GM19328 (cell line): ENCODE results near the gene BIRC7.
A peak's percentile ranks its signal among the peaks of the same experiment; 100 is the strongest.
"Not testable (repeated sequence)": the region's sequence is repeated elsewhere in the genome, so short reads cannot be mapped to it uniquely, and the experiment has no call there.

Experiments
- ATAC-seq: cut with Tn5 transposase; IDR thresholded peaks from one replicate; pipeline ENCODE4 v1.9.1; 2021; ENCODE audit warnings: mild to moderate bottlenecking, moderate library complexity; ENCODE audit not compliant: unreplicated experiment

BIRC7 gene

DNA sequence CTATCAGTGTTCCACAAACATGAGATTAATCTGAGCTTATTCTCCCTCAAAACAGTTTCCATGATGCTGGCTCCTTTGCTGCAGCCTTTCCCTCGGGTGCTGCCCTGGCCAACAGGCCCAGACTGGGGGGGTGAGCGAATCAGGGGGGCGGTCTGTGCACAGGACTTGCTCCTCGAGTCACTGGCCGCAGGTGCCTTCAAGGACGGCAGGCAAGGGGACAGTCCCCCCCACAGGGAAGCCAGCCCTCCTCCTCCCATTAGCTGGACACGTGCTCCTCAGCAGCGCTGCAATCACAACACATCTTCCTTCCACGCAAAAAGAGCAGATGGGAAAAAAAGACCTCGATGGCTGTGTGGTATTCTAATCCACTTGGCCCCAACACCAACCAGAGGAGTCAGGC, 29.8 kb upstream of the BIRC7 start:
- ATAC-seq: no peak

DNA sequence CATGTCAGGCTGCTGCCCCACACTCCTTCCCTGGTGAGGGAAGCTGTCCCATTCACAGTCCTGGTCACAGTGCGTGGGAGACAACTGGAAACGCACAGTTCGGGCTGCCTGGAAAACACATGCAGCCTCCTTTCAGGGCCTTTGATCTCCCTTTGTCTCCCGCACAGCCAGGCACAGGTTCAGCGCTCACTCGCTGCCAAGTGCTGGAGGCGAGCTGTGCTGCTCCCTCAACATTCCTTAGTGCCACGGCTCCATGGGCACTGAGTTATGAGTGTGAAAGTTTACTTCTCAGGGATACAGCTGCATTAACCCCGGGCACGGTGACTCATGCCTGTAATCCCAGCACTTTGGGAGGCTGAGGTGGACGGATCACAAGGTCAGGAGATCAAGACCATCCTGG, 28.8 kb upstream of the BIRC7 start:
- no peak for ATAC-seq

DNA sequence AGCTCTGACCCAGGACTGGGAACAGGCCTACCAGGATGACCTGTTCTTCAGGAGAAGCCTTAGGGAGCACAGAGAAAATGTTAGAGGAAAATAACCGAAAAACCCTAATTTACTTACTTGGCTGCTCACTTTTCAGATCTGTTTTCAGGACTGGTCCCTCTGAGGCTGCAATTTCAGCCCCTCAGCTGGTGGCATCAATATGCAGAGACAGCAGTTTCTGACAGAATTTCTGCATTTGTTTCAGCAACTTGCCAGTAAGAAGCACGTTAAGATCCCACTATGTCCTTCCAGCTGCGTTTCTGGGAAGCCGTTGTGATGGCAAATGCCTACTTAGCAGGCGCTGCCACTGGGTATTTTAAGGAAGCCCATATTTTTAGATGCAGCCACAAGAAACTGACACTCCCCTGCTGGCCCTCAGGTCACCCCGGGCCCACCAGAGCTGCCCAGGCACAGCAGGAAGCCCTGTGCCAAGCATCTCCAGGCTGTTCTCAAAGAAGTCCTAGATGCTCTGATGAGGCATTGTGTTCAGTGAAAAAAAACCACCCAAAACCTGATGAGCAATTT, 27.3 kb upstream of the BIRC7 start:
- no peak for ATAC-seq

DNA sequence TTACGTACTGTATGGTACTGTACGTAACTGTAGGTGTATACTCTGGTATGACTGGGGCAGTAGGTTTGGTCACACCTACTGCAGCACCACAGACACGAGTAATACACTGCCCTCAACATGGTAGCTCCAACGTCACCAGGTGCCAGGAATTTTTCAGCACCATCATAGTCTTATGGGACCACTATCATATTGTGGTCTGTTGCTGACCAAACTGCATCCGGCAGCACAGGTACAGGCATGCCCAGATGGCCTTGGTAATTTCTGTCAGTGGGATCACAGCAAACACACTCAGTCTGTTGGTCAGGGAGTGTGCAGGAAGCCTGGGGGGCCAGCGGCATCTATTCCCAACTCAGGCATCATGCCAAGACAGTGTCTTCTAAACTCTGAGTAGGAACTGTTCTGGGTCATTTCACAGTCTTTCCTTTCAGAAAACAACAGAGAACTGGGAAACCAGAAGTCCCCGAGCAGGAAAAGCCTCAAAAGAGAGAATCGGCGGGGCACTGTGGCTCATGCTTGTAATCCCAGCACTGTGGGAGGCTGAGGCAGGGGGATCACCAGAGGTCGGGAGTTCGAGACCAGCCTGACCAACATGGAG, 25.6 kb upstream of the BIRC7 start:
- no peak for ATAC-seq

DNA sequence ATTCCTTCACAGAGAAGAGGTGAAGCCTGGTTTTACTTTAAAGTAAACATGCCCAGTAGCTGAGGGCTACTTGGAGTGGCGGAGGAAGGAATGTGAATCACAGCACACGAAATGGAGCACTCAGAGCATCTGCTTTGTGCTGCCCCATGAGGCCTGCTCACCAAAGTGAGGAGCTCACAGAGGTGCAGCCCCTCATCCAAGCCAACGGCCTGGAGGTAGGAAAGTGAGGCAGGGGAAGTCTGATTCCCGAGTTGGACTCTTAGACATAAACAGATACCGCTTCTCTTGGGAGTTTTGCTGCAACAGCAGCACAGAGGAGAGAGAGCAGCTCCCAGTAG, 23.3 kb upstream of the BIRC7 start:
- no peak for ATAC-seq

DNA sequence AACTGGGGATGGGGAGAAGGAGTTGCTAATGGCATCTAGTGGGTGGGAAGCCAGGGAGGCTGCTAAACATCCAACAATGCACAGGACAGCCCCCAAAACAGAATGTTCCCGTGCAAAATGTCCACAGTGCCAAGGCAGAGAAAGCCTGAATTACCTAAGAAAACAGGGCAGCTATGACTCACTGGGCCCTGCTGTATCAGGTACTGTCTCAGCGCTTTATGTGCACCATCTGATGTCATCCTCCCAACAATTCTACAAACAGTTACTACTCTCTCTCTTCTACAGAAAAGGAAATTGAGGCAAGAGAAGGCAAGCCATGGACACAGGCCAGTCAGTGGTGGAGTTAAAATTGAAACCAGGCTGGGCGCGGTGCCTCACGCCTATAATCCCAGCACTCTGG, 22.9 kb upstream of the BIRC7 start:
- no peak for ATAC-seq

DNA sequence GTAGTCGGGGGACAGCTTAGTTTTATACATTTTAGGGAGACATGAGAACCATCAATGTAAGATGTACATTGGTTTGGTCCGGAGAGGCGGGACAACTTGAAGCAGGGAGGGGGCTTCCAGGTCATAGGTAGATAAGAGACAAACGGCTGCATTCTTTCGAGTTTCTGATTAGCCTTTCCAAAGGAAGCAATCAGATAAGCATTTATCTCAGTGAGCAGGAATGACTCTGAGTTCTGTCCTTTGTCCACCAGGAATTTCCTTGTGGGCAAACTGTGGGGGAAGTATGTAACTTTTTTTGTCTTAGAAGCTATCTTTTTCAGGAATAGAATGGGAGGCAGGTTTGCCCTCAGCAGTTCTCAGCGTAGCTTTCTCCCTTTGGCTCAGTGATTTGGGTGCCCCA, 21.2 kb upstream of the BIRC7 start:
- no peak for ATAC-seq

DNA sequence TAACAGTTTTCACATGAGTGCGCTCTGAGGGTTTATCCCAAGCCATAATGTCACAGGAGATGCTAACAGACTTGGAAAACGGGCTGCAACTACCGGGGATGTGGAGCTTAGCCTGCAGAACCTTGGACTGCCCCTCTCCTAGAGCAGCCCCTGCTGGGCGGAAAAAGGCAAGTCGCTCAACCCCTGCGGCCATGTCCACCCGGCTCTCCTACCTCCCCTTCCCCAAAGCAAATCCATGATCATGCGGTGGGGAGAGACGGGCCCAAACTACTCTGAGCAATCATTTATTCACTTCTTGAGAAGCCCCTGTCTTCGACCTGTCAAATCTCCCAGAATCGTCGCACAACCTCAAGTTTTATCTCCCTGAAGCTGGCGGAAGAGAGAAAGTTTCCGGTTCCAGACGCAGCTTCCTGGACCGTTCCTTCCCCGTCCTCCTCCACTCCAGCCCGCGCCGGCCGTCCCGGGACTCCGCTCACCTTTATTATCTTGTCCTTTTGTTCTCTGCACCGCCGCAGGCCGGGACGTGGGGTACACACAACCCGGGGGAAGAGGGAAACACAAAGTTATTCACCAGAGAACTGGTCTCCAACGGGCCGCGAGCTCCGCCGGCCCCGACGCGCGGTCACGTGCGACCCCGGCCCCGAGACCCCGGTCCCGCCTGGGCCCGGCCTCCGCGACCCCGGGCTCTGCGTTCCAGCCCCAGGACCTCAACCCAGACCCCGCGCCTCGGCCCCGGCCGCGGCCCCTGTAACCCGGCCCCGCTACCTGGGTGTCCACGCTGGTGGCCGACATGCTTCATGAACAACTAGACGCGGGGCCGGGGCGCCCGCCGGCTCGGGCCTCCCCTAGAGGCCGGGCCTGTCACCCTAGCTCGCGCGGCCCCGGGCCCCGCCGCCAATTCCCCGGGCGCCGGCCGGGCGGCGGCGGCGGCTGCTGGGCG, 20.3 kb upstream of the BIRC7 start:
- ATAC-seq: no peak

DNA sequence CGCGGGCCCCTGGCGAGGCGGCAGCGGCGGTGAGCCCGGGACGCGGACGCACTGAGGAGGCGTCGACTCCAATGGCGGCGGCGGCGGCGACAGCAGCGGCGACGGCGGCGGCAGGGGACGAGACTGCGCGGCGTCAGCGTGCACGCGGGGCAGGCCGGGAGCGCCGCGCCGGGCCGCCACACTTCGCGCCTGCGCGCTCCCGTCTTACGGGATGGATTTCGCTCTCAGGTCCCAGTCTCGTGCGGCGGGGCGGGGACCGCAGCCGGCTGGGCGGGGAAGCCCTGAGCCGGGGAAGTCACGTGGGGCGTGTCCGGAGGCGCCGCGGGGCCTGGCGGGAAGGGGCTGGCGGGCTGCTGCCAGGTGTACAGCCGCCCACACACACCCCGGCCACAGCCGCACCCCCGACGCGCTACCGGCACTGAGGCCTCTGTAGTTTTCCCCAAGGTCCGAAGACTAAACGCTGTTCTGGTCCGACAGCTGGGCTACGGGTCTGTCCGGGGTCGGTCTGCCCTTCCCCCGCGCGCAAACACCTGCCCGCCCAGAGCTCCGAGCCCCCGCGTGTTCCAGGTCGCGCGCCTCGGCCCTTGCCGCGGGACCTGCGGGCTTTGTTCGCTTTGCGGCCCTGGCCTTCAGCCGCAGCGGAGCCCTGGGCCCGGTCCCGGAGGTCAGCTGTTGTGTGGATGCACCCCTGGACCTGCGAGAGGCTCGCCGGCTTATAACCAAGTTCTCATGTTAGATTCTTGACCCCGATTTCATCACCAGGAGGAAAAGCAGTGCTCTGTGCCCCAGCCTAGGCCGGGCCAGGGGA, 19.5 kb upstream of the BIRC7 start, which contains the start of gene YTHDF1:
YTHDF1 (minus strand) TSS at position 91 of the 808 bp plus-strand sequence. CDS start 239 bp downstream, outside the sequence.
- peak; percentile 78 for ATAC-seq

DNA sequence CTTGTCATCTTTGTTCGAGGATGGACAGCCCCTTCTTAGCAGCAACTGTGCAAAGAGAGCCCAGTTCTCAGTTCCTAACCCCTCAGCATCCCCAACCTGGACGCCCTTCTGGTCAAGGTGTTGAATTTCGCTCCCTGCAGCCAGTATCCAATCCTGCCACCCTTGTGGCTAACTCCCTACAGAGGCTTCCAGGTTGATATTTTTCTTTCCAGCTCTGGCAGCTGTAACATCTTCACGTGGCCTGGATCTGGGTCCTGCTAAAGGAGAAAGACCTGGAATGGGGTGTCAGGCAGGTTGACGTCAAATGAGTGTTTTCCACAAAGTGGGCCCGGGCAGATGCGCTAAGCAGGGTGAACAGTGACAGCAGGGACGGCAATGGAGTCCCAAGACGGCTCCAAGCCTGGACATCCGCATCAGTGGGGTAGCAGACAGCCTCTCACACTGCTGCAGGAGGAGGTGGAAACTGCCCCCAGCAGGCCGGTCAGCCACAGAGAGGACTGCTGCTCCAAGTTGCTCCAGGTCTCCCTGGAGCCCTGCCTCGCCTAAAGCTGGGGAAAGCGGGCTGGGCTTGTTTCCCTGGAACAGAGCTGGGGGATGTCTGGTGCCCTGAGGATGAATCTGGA, 18.7 kb upstream of the BIRC7 start:
- no peak for ATAC-seq

DNA sequence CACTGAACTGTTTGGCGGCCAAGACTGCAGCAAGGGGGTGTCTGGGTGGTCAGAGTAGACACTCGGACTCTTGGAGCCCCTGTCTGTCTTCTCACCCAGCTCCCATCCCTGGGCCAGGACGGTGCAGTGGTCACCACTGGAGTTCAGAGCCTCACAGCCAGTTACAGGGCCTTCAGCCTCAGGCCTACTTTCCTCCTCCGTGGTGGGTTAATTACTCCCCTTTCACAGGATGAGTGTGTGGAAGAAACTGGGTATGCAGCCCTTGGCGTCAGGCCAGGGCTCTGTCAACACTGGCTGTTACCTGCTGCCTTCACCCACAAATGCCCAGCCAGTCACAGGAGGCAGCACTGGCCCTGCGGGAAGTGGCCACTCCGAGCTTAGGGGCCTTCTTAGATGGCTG, 18.0 kb upstream of the BIRC7 start:
- no peak for ATAC-seq

DNA sequence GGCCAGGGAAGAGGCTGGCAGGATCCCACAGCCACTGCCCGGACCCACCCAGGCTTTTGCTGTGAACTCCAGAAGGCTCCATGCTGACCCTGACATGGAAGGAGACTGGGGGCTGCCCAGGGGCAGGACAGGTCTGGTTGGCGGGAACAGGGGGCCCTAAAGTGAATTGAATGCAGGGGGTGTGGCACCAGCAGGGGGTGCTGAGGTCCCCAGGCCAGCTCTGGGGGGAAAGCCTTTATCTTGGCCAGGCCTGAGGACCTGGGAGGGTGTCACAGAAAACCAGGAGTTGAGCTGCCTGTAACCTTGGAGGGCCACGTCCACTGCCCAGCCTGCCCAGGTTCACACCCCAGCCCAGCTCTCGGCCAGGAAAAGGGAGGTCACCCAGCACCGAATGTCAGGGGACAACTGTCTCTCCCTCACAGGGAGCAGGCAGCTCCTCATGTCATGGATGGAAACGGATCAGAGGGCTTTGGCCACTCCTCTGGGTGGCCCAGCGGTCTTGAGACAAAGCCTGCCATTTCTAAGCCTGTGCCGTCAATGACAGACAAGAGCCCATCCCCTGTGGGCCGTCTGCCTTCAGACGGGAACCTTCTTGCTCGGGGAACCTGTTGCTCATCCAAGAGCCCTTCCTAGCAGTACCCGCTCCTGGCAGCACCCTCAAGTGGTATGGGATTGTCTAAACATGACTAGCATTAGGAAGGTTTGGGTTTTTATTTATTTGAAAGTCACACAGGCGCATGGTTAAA, 16.8 kb upstream of the BIRC7 start:
- no peak for ATAC-seq

DNA sequence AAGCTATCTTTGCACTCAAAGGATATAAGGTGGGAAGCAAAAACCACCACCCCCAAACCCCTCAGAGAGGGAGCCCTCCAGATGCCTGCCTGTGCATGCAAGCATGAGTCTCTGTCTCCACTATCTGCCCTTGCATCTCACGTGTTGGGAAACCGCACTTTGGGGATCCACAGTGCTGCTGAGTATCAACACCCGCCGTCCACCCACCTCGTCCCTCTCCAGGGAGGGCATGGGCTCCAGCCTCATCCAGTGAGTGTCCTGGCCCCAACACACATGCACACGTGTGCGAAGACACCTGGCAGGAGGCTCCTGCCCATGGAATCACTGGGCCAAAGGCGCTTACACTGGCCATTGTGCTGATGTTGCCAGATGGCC, 16.3 kb upstream of the BIRC7 start:
- ATAC-seq: no peak

DNA sequence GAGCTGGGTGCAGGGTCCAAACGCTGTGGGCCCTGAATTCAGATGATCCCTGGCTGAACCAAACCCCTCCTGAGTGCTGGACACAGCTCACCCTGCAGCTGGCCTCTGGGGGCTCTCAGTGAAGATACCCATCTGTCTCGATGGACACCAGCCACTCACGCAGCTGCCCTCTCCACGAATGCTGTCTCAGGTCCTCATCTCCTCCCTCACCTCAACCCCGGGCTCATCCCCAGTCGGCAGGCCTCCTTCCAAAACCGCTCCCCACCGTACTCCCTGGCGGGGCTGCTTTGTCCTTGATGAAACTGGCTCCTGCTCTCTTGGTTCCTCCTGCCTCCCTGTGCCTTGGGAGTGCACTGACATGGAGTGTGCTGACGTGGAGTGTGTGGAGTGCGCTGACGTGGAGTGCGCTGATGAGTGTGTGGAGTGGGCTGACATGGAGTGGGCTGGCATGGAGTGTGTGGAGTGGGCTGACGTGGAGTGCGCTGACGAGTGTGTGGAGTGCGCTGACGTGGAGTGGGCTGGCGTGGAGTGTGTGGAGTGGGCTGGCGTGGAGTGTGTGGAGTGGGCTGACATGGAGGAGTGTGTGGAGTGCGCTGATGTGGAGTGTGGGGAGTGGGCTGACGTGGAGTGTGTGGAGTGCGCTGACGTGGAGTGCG, 15.7 kb upstream of the BIRC7 start:
- no peak for ATAC-seq

DNA sequence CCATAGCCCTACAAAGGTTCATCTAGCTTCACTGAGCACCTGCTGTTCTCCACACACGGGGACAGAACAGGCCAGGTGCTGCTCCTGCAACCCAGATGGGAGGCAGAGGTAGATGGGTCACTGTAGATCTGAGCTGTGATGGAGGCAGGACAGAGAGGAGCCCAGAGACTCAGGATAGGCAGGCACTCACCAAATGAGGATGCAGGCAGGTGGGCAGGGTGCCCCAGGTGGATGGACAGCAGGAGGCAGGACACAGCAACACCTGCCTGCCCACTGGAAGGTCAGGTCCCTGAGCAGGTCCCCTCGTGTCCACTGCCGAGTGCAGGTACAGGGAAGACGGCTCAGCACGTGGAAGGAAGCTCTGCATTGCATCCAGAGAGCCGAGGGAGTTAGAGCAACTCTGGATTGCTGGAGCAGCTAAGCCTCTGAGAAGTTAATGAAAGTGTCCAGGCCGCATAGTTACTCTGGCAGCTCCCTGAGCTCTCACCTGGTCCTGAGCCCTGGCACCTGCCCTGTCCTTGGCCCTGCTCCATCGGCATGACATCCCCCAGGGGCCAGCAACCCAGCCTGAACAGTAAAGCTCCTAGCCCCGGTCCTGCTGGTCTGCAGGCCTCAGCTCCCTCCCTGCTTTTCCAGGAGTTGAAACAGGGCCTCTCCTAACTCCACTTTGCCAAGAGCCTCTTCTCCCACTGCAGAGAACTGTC, 14.9 kb upstream of the BIRC7 start:
- ATAC-seq: no peak

DNA sequence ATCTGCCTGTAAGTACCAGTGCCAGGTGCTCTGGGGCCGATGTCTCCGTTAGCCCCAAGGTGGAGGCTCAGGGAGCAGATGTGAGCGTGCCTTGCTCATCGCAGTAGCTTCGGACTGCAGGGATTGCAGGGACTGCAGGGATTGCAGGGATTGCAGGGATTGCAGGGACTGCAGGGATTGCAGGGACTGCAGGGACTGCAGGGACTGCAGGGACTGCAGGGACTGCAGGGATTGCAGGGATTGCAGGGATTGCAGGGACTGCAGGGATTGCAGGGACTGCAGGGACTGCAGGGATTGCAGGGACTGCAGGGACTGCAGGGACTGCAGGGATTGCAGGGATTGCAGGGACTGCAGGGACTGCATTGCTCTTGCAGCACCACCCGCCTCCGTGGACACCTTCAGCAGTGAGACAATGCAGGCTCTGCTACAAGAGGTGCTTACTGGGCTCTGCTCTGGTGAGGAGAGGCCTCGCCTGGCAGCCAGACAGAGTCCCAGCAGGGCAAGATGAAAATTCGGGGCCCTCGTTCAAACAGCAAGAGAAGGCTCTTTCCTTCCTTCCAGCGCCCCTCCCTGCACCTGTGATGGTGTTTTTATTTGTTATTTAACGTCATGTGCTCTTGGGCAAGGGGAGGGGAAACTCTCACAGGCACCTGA, 14.2 kb upstream of the BIRC7 start:
- ATAC-seq: not testable (repeated sequence)

DNA sequence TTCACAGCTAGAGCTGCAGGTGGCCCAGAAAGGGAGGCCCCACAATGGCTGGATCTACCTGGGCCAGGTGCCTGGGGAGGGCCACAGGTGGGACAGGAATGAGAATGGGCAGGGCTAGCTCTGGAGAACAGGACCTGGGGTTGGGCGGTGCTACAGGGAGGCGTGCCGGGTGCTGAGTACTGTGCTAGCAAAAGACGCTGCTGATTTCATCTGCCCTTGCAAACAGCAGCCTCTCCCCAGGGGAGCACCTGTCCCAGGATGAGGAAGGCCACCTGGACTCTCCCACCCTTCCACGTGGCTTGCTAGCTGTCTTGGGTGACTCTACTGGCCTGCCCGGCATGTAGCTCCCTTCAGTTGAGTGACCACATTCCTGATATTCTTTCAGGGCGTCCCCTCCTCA, 13.2 kb upstream of the BIRC7 start:
- ATAC-seq: no peak

DNA sequence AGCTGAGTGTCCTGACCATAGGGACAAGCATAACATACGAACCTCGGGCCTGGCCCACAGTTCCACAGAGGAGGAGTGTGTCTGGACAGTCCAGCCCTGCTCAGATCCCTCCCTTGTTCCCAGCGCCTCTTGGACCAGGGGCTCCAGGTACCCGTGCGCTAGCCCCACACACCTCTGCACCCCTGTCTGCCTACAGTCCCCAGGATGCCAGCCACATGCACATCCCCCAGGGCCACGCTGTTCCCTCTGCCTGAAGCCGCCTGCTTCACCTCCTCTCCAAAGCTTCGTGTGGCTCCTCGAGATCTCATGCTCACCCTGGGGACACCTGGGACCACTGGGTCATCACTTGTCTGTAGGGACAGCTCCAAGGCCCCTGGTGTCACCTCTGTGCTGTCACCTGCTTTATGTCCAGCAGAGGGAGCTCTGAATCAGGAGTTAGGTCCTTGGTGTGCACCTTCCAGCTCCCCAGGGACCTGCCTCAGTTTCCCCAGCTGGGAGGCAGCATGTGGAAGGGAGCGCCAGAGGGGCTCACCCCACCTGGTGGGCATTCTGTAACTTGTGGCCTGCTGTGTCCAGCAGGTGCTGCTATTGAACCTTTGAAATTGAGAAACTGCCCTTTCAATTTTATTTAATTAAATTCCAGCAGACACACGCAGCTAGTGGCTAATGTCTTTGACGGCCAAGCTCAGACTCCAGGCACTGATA, 12.4 kb upstream of the BIRC7 start:
- ATAC-seq: no peak
